NCI-H128 (cell line): Measurements from ENCODE around the gene EGLN3.
"Not testable (repeated sequence)": the region's sequence is repeated elsewhere in the genome, so short reads cannot be mapped to it uniquely, and the experiment has no call there.

Source experiments
- DNase-seq: peaks from one replicate; lab custom pipeline; 2025; ENCODE audit not compliant: unreplicated experiment; lab: John Stamatoyannopoulos, UW

EGLN3 gene

GRCh38 chr14:33938131-33938949 is 12.5 kb downstream of the EGLN3 start:
- peak; percentile 89 for DNase-seq

- no peak for DNase-seq
Measured at GRCh38 chr14:33936391-33936790, 14.5 kb downstream of the EGLN3 start.

- no peak for DNase-seq
Measured at GRCh38 chr14:33934938-33935337, 15.9 kb downstream of the EGLN3 start.

- DNase-seq = no peak
Measured at GRCh38 chr14:33934043-33934750, 16.7 kb downstream of the EGLN3 start.

GRCh38 chr14:33933386-33933933 is 17.4 kb downstream of the EGLN3 start:
- no peak for DNase-seq

GRCh38 chr14:33932576-33933345 is 18.1 kb downstream of the EGLN3 start:
- no peak for DNase-seq

GRCh38 chr14:33932033-33932432 is 18.8 kb downstream of the EGLN3 start:
- no peak for DNase-seq

GRCh38 chr14:33931461-33931860 is 19.4 kb downstream of the EGLN3 start:
- no peak for DNase-seq

GRCh38 chr14:33930439-33930838 is 20.4 kb downstream of the EGLN3 start:
- no peak for DNase-seq

- DNase-seq = no peak
Measured at GRCh38 chr14:33929799-33930408, 21.0 kb downstream of the EGLN3 start.

- DNase-seq = no peak
Measured at GRCh38 chr14:33928895-33929294, 22.0 kb downstream of the EGLN3 start.

GRCh38 chr14:33927944-33928343 is 22.9 kb downstream of the EGLN3 start:
- no peak for DNase-seq

- DNase-seq = not testable (repeated sequence)
Measured at GRCh38 chr14:33926967-33927366, 23.9 kb downstream of the EGLN3 start.

- DNase-seq = no peak
Measured at GRCh38 chr14:33925946-33926345, 24.9 kb downstream of the EGLN3 start.

- DNase-seq = no peak
Measured at GRCh38 chr14:33925235-33925634, 25.6 kb downstream of the EGLN3 start.

GRCh38 chr14:33924566-33925100 is 26.2 kb downstream of the EGLN3 start:
- no peak for DNase-seq

GRCh38 chr14:33922125-33922524 is 28.7 kb downstream of the EGLN3 start:
- no peak for DNase-seq

GRCh38 chr14:33918256-33918655 is 32.6 kb downstream of the EGLN3 start:
- DNase-seq = no peak

GRCh38 chr14:33917661-33918060 is 33.2 kb downstream of the EGLN3 start:
- DNase-seq = no peak

GRCh38 chr14:33916663-33917565 is 34.0 kb downstream of the EGLN3 start:
- no peak for DNase-seq
